ENCODE measurements around the gene SOD1. TPM values are rescaled to one million over a fixed set of nuclear protein-coding genes. Genes with fewer than 3 reads are reported as not detected.

Gene SOD1
- total and polyA plus RNA-seq, 2 donors (not counting 1 experiment from before 2014, with no cell fraction given): 286 to 462 TPM

DNA sequence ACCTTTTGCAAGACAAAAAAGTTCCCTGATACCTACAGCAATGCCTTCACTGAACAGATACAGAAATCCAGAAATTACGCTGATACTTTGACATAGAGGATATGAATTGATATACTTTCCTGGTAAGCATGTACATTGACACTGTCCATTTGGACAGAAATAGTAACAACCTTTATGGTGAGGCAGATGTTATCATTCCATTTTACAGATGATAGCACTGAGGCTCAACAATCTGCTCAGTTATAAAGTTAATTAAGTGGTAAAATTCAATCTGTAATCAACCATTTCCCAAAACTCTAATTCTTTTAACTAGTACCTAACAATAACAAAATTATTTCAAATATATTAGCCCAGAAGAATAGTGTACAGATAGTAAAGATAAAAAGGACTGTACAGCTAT lies 51.8 kb downstream of the SOD1 start:
- Histone ChIP-seq H3K79me2 (ENCODE audit: control insufficient read depth, insufficient read depth, low read length) (peaks cover 87% of the 10 kb centered on the region), H3K9ac (ENCODE audit: insufficient read depth, low read length) (no peak overlapping the region), H3K4me2 (ENCODE audit: extremely low read depth, insufficient read depth, low read length) (peak overlapping the region; percentile 7), H3K9me3 (ENCODE audit: control insufficient read depth, insufficient read depth, low read depth, low read length) (no peaks in the 10 kb centered on the region), H3K4me3 (replicated peaks in 1 of 4; ENCODE audit: control extremely low read depth in 1 of 4, insufficient read depth in 1 of 4, low read depth in 3 of 4, low read length in 4 of 4) (no peak overlapping the region), H2AFZ (ENCODE audit: low read length) (no peak overlapping the region), H3K36me3 (ENCODE audit: control insufficient read depth, insufficient read depth, low read length) (no peaks in the 10 kb centered on the region), H3K4me1 (ENCODE audit: control insufficient read depth, extremely low read depth, insufficient read depth, low read length) (no peaks in the 10 kb centered on the region), H3K27me3 (ENCODE audit: control insufficient read depth, insufficient read depth, low read length) (no peaks in the 10 kb centered on the region), H4K20me1 (ENCODE audit: control insufficient read depth, extremely low read depth, insufficient read depth, low read length) (no peaks in the 10 kb centered on the region), H3K27ac (ENCODE audit: insufficient read depth, low read length) (no peak overlapping the region)
- TF ChIP-seq CTCF (conservative IDR thresholded peaks at IDR 0.05 in 1 of 2, IDR thresholded peaks at IDR 0.05 in 1 of 2; ENCODE audit: low read depth in 1 of 2, low read length in 2 of 2) (no peak), EZH2 (IDR thresholded peaks at IDR 0.05; ENCODE audit: low read length, missing control alignments) (no peak)
- DNase-seq (ENCODE audit: low read depth in 2 of 2): no peak

DNA sequence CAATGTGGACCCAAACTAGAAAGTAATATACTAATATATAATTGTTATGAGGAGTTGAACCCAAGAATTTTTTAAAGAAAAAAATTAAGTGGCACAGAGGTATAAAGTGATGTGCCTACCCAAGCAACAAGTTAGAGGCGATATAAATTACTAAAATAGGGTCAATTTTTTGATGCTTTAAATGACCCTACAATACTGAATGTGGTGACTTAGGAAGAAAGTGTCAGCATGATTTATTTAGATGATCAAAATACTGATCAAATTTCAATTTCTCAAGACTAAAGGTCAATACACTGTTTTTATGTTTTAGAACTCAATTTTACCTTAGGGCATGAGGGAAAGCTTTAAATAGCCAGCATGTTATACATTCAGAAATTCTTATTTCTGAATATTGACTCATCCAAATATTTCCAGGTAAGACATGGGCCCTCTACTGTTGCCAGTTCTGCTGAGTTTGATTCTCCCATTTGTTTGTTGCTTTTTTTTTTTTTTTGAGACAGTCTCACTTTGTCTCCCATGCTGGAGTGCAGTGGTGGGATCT lies 52.3 kb downstream of the SOD1 start:
- Histone ChIP-seq H3K9ac (ENCODE audit: insufficient read depth, low read length) (no peak overlapping the region), H3K27me3 (ENCODE audit: control insufficient read depth, insufficient read depth, low read length) (no peaks in the 10 kb centered on the region), H3K27ac (ENCODE audit: insufficient read depth, low read length) (no peak overlapping the region), H3K4me2 (ENCODE audit: extremely low read depth, insufficient read depth, low read length) (no peak overlapping the region), H3K9me3 (ENCODE audit: control insufficient read depth, insufficient read depth, low read depth, low read length) (no peaks in the 10 kb centered on the region), H3K36me3 (ENCODE audit: control insufficient read depth, insufficient read depth, low read length) (no peaks in the 10 kb centered on the region), H4K20me1 (ENCODE audit: control insufficient read depth, extremely low read depth, insufficient read depth, low read length) (no peaks in the 10 kb centered on the region), H3K4me1 (ENCODE audit: control insufficient read depth, extremely low read depth, insufficient read depth, low read length) (no peaks in the 10 kb centered on the region), H2AFZ (ENCODE audit: low read length) (no peak overlapping the region), H3K79me2 (ENCODE audit: control insufficient read depth, insufficient read depth, low read length) (peaks cover 87% of the 10 kb centered on the region), H3K4me3 (replicated peaks in 1 of 4; ENCODE audit: control extremely low read depth in 1 of 4, insufficient read depth in 1 of 4, low read depth in 3 of 4, low read length in 4 of 4) (no peak overlapping the region)
- no peak for DNase-seq (ENCODE audit: low read depth in 2 of 2)
- TF ChIP-seq EZH2 (IDR thresholded peaks at IDR 0.05; ENCODE audit: low read length, missing control alignments): no peak
- no peak for TF ChIP-seq CTCF (conservative IDR thresholded peaks at IDR 0.05 in 1 of 2, IDR thresholded peaks at IDR 0.05 in 1 of 2; ENCODE audit: low read depth in 1 of 2, low read length in 2 of 2)

GRCh38 chr21:31713115-31713514 lies 53.6 kb downstream of the SOD1 start:
- no peak for TF ChIP-seq CTCF (conservative IDR thresholded peaks at IDR 0.05 in 1 of 2, IDR thresholded peaks at IDR 0.05 in 1 of 2; ENCODE audit: low read depth in 1 of 2, low read length in 2 of 2)
- no peak for TF ChIP-seq EZH2 (IDR thresholded peaks at IDR 0.05; ENCODE audit: low read length, missing control alignments)
- no peak for DNase-seq (ENCODE audit: low read depth in 2 of 2)
- H4K20me1 ChIP-seq (ENCODE audit: control insufficient read depth, extremely low read depth, insufficient read depth, low read length): no peaks in the 10 kb centered on the region
- H3K4me2 ChIP-seq (ENCODE audit: extremely low read depth, insufficient read depth, low read length): no peak overlapping the region
- H3K4me1 ChIP-seq (ENCODE audit: control insufficient read depth, extremely low read depth, insufficient read depth, low read length): no peaks in the 10 kb centered on the region
- H2AFZ ChIP-seq (ENCODE audit: low read length): no peak overlapping the region
- H3K36me3 ChIP-seq (ENCODE audit: control insufficient read depth, insufficient read depth, low read length): no peaks in the 10 kb centered on the region
- H3K27ac ChIP-seq (ENCODE audit: insufficient read depth, low read length): no peak overlapping the region
- no peaks in the 10 kb centered on the region for H3K9me3 ChIP-seq (ENCODE audit: control insufficient read depth, insufficient read depth, low read depth, low read length)
- H3K79me2 ChIP-seq (ENCODE audit: control insufficient read depth, insufficient read depth, low read length): peaks cover 82% of the 10 kb centered on the region
- no peaks in the 10 kb centered on the region for H3K27me3 ChIP-seq (ENCODE audit: control insufficient read depth, insufficient read depth, low read length)
- no peak overlapping the region for H3K4me3 ChIP-seq (replicated peaks in 1 of 4; ENCODE audit: control extremely low read depth in 1 of 4, insufficient read depth in 1 of 4, low read depth in 3 of 4, low read length in 4 of 4)
- H3K9ac ChIP-seq (ENCODE audit: insufficient read depth, low read length): no peak overlapping the region
